ENCODE data around the gene APOOL.

APOOL gene

GRCh38 chrX:85084770-85085393, 81.2 kb downstream of the APOOL start:
- DNase-seq (ENCODE audit: low read depth in 2 of 2), result no peak

- no peak for DNase-seq (ENCODE audit: low read depth in 2 of 2)
Observed at GRCh38 chrX:85089321-85089840, 85.7 kb downstream of the APOOL start.

GRCh38 chrX:85107407-85107806, 103.7 kb downstream of the APOOL start:
- DNase-seq (ENCODE audit: low read depth in 2 of 2), result no peak

- DNase-seq (ENCODE audit: low read depth in 2 of 2), result no peak
Observed at GRCh38 chrX:85108165-85108564, 104.5 kb downstream of the APOOL start.

GRCh38 chrX:85109235-85109634, 105.6 kb downstream of the APOOL start:
- DNase-seq (ENCODE audit: low read depth in 2 of 2), result no peak

- no peak for DNase-seq (ENCODE audit: low read depth in 2 of 2)
Observed at GRCh38 chrX:85111347-85111746, 107.7 kb downstream of the APOOL start.

GRCh38 chrX:85112293-85112692, 108.6 kb downstream of the APOOL start:
- no peak for DNase-seq (ENCODE audit: low read depth in 2 of 2)

- no peak for DNase-seq (ENCODE audit: low read depth in 2 of 2)
Observed at GRCh38 chrX:85113746-85114145, 110.1 kb downstream of the APOOL start.

- no peak for DNase-seq (ENCODE audit: low read depth in 2 of 2)
Observed at GRCh38 chrX:85114171-85114570, 110.5 kb downstream of the APOOL start.

- DNase-seq (ENCODE audit: low read depth in 2 of 2), result no peak
Observed at GRCh38 chrX:85114776-85115175, 111.1 kb downstream of the APOOL start.

- no peak for DNase-seq (ENCODE audit: low read depth in 2 of 2)
Observed at GRCh38 chrX:85115252-85115651, 111.6 kb downstream of the APOOL start.

- DNase-seq (ENCODE audit: low read depth in 2 of 2), result no peak
Observed at GRCh38 chrX:85136409-85136808, 132.7 kb downstream of the APOOL start.

- no peak for DNase-seq (ENCODE audit: low read depth in 2 of 2)
Observed at GRCh38 chrX:85139422-85139821, 135.7 kb downstream of the APOOL start.

GRCh38 chrX:85140964-85141363, 137.3 kb downstream of the APOOL start:
- no peak for DNase-seq (ENCODE audit: low read depth in 2 of 2)

Measured in stimulated activated CD4-positive, alpha-beta T cell treated with anti-CD3 and anti-CD28 coated beads, Interleukin-1b, Interleukin-23, amount 100 ng/mL, for 1 hour (primary cell).